H1 (cell line): ENCODE data around the gene ELAPOR2. TPM values are rescaled to one million over a fixed set of nuclear protein-coding genes. Genes with fewer than 3 reads are reported as not detected.

Source experiments
- CTCF ChIA-PET: fragments of 300-600 bp; sonication (Branson Sonifier 250); formaldehyde crosslinking; loops from one replicate; lab custom pipeline; 2021; ENCODE audit not compliant: partially characterized antibody; lab: Charles Lee
- POLR2A ChIA-PET: fragments of 300-600 bp; sonication (Branson Sonifier 250); formaldehyde crosslinking; loops from one replicate; lab custom pipeline; 2021; ENCODE audit warnings: inconsistent platforms; ENCODE audit not compliant: partially characterized antibody; lab: Charles Lee
- DNase-seq, 2 experiments: peaks; one replicate each; pipeline versions ENCODE4 v3.0.0 to v3.0.0-alpha.2; 2010 to 2022; ENCODE audit warnings: low spot score in 2 of 2, low read depth in 1 of 2, mixed read lengths in 1 of 2
- FAIRE-seq: peaks from 2 replicates; lab custom pipeline; 2011; peaks lifted over from hg19 to GRCh38; lab: Jason Lieb, UNC
- H2AFZ ChIP-seq: 2 replicates; pipeline ENCODE4 v1.8.1; 2012; ENCODE audit warnings: low read length, inconsistent platforms
- H2AK5ac ChIP-seq: 2 replicates; pipeline ENCODE4 v1.6.1; 2013; ENCODE audit warnings: low read depth, low read length
- H2BK120ac ChIP-seq: replicated peaks from 2 replicates; pipeline ENCODE3; 2013; ENCODE audit warnings: low read depth, low read length, inconsistent platforms
- H2BK12ac ChIP-seq: 2 replicates; pipeline ENCODE4 v1.6.1; 2013; ENCODE audit warnings: low read depth, low read length
- H2BK15ac ChIP-seq: 2 replicates; pipeline ENCODE4 v1.6.1; 2013; ENCODE audit warnings: low read length
- H2BK20ac ChIP-seq: 2 replicates; pipeline ENCODE4 v1.6.1; 2013; ENCODE audit warnings: low read length
- H2BK5ac ChIP-seq: 2 replicates; pipeline ENCODE4 v1.6.1; 2013; ENCODE audit warnings: low read depth, low read length
- H3K14ac ChIP-seq: 2 replicates; pipeline ENCODE4 v1.6.1; 2013; ENCODE audit warnings: inconsistent platforms; ENCODE audit not compliant: insufficient read length
- H3K18ac ChIP-seq: 2 replicates; pipeline ENCODE4 v1.6.1; 2013; ENCODE audit warnings: low read length; ENCODE audit errors: extremely low read depth
- H3K23ac ChIP-seq: 2 replicates; pipeline ENCODE4 v1.6.1; 2013; ENCODE audit warnings: inconsistent platforms; ENCODE audit not compliant: insufficient read length
- H3K23me2 ChIP-seq: 2 replicates; pipeline ENCODE4 v1.6.1; 2013; ENCODE audit warnings: low read depth, low read length
- H3K27ac ChIP-seq: 2 replicates; pipeline ENCODE4 v1.6.1; 2011; ENCODE audit warnings: low read depth, low read length, inconsistent platforms
- H3K27me3 ChIP-seq, 4 experiments: replicated peaks in 1 of 4; 1 replicate in 1 of 4; 2 replicates in 3 of 4; pipeline versions ENCODE4 v1.6.1 to v1.8.1; 2011 to 2013; ENCODE audit warnings: low read length in 3 of 4, mild to moderate bottlenecking in 3 of 4, inconsistent platforms in 2 of 4, mixed read lengths in 2 of 4, moderate library complexity in 1 of 4; ENCODE audit not compliant: control insufficient read depth in 3 of 4, insufficient read depth in 3 of 4; ENCODE audit errors: extremely low read depth in 1 of 4
- H3K36me3 ChIP-seq, 4 experiments: 2 replicates each; pipeline versions ENCODE4 v1.6.1 to v1.8.1; 2011 to 2013; ENCODE audit warnings: mild to moderate bottlenecking in 4 of 4, low read length in 3 of 4, moderate library complexity in 2 of 4, control low read depth in 1 of 4, inconsistent platforms in 1 of 4; ENCODE audit not compliant: insufficient read depth in 4 of 4, control insufficient read depth in 2 of 4
- H3K4ac ChIP-seq: replicated peaks from 2 replicates; pipeline ENCODE3; 2013; ENCODE audit warnings: low read length, low read depth, mixed read lengths, inconsistent platforms; ENCODE audit not compliant: insufficient read length
- H3K4me1 ChIP-seq, 4 experiments: replicated peaks in 1 of 4; 1 replicate in 1 of 4; 2 replicates in 3 of 4; pipeline versions ENCODE4 v1.6.1 to v1.8.1; 2011 to 2013; ENCODE audit warnings: low read length in 3 of 4, inconsistent platforms in 2 of 4, mixed read lengths in 1 of 4; ENCODE audit not compliant: insufficient read depth in 4 of 4, control insufficient read depth in 3 of 4
- H3K4me2 ChIP-seq, 2 experiments: 2 replicates each; pipeline versions ENCODE4 v1.6.1 to v1.8.1; 2011 to 2013; ENCODE audit warnings: low read depth in 2 of 2, low read length in 2 of 2, control low read depth in 1 of 2, inconsistent platforms in 1 of 2, mild to moderate bottlenecking in 1 of 2; ENCODE audit not compliant: insufficient read depth in 1 of 2
- H3K4me3 ChIP-seq, 4 experiments: fragments of 200-600, 300-600 bp in 1 of 4; sonication (generic), shearing (Covaris generic), sonication (Bioruptor Twin) in 1 of 4; 2 replicates each; pipeline versions ENCODE4 v1.5.1 to v1.8.1; 2011 to 2016; ENCODE audit warnings: low read length in 4 of 4, low read depth in 3 of 4, control low read depth in 2 of 4, inconsistent platforms in 2 of 4, mild to moderate bottlenecking in 2 of 4, mixed read lengths in 1 of 4, moderate library complexity in 1 of 4; ENCODE audit not compliant: insufficient read depth in 2 of 4; ENCODE audit errors: extremely low read depth in 1 of 4
- H3K56ac ChIP-seq: replicated peaks from 2 replicates; pipeline ENCODE3; 2013; ENCODE audit warnings: low read depth, mild to moderate bottlenecking, mixed read lengths, low read length, inconsistent platforms; ENCODE audit not compliant: insufficient read length
- H3K79me1 ChIP-seq: 2 replicates; pipeline ENCODE4 v1.6.1; 2013; ENCODE audit warnings: low read depth, low read length, control low read depth
- H3K79me2 ChIP-seq, 2 experiments: 2 replicates each; pipeline versions ENCODE4 v1.6.1 to v1.8.1; 2012 to 2013; ENCODE audit warnings: low read length in 2 of 2, mild to moderate bottlenecking in 2 of 2, inconsistent platforms in 1 of 2; ENCODE audit not compliant: insufficient read depth in 2 of 2, control insufficient read depth in 1 of 2
- H3K9ac ChIP-seq, 4 experiments: replicated peaks in 1 of 4; 1 replicate in 1 of 4; 2 replicates in 3 of 4; pipeline versions ENCODE4 v1.6.1 to v1.8.1; 2011 to 2013; ENCODE audit warnings: low read depth in 3 of 4, low read length in 3 of 4, control low read depth in 2 of 4, mild to moderate bottlenecking in 2 of 4, moderate library complexity in 2 of 4, inconsistent platforms in 1 of 4; ENCODE audit errors: extremely low read depth in 1 of 4
- H3K9me3 ChIP-seq, 2 experiments: 2 replicates each; pipeline versions ENCODE4 v1.6.1 to v1.8.1; 2012 to 2013; ENCODE audit warnings: mild to moderate bottlenecking in 2 of 2, moderate library complexity in 2 of 2, control low read depth in 1 of 2, inconsistent platforms in 1 of 2, low read depth in 1 of 2, low read length in 1 of 2, mixed read lengths in 1 of 2; ENCODE audit not compliant: insufficient read depth in 2 of 2
- H4K20me1 ChIP-seq, 2 experiments: replicated peaks in 1 of 2; 2 replicates each; pipeline versions ENCODE3 to v1.8.1; 2011 to 2013; ENCODE audit warnings: inconsistent platforms in 2 of 2, low read length in 2 of 2, mild to moderate bottlenecking in 1 of 2; ENCODE audit not compliant: insufficient read depth in 2 of 2, control insufficient read depth in 1 of 2
- H4K5ac ChIP-seq: 2 replicates; pipeline ENCODE4 v1.6.1; 2013; ENCODE audit warnings: low read length, low read depth, mixed read lengths, inconsistent platforms; ENCODE audit not compliant: insufficient read length
- H4K8ac ChIP-seq: 2 replicates; pipeline ENCODE4 v1.8.0; 2013; ENCODE audit warnings: mild to moderate bottlenecking, moderate library complexity, low read length, inconsistent platforms; ENCODE audit not compliant: insufficient read depth; ENCODE audit errors: extremely low read depth
- H4K91ac ChIP-seq: replicated peaks from 2 replicates; pipeline ENCODE3; 2013; ENCODE audit warnings: low read length, mixed read lengths, inconsistent platforms; ENCODE audit not compliant: insufficient read length
- BRCA1 ChIP-seq: IDR thresholded peaks from 2 replicates; pipeline ENCODE4 v1.6.1; 2012; ENCODE audit warnings: low read depth, low read length, improper control_type of control experiment
- EZH2 ChIP-seq: fragments of 200-600 bp; sonication (generic); IDR thresholded peaks from 2 replicates; pipeline ENCODE4 v1.7.1; 2012; ENCODE audit warnings: low read depth, mild to moderate bottlenecking, moderate library complexity, low read length, inconsistent platforms; ENCODE audit not compliant: severe bottlenecking
- HDAC2 ChIP-seq, 2 experiments: fragments of 300-600 bp in 1 of 2; sonication (generic) in 1 of 2; IDR thresholded peaks; 2 replicates each; pipeline ENCODE4 v1.6.1; 2011 to 2012; ENCODE audit warnings: low read depth in 2 of 2, low read length in 2 of 2, mild to moderate bottlenecking in 2 of 2, moderate library complexity in 2 of 2, borderline replicate concordance in 1 of 2, inconsistent platforms in 1 of 2
- JUND ChIP-seq: IDR thresholded peaks from 2 replicates; pipeline ENCODE4 v1.6.1; 2011; ENCODE audit warnings: mild to moderate bottlenecking, improper control_type of control experiment, low read length
- POLR2A ChIP-seq, 2 experiments: IDR thresholded peaks; 1 replicate in 1 of 2; 2 replicates in 1 of 2; pipeline ENCODE4 v1.6.1; 2011; ENCODE audit warnings: low read depth in 2 of 2, low read length in 2 of 2, mild to moderate bottlenecking in 2 of 2; ENCODE audit errors: control extremely low read depth in 1 of 2
- POU5F1 ChIP-seq: IDR thresholded peaks from 2 replicates; pipeline ENCODE4 v1.6.1; 2011; ENCODE audit warnings: low read depth, mild to moderate bottlenecking, low read length, moderate library complexity
- SIN3A ChIP-seq, 2 experiments: IDR thresholded peaks in 1 of 2; conservative IDR thresholded peaks in 1 of 2; 2 replicates each; pipeline ENCODE4 v1.6.1; 2011 to 2012; ENCODE audit warnings: low read length in 2 of 2, improper control_type of control experiment in 1 of 2, low read depth in 1 of 2, mild to moderate bottlenecking in 1 of 2
- SP1 ChIP-seq: IDR thresholded peaks from 2 replicates; pipeline ENCODE4 v1.6.1; 2011; ENCODE audit warnings: low read depth, low read length
- SRF ChIP-seq: IDR thresholded peaks from 2 replicates; pipeline ENCODE4 v1.6.1; 2011; ENCODE audit warnings: mild to moderate bottlenecking, low read depth, low read length, moderate library complexity
- ZNF274 ChIP-seq: IDR thresholded peaks from 2 replicates; pipeline ENCODE4 v1.7.0; 2012; ENCODE audit warnings: low read length, borderline replicate concordance; ENCODE audit errors: extremely low read depth
- WGBS, 2 experiments: shearing (Covaris generic) in 1 of 2; methylation state at CpG; one replicate each; pipeline versions ENCODE4 v1.1.6 to v1.1.7; 2013 to 2015; ENCODE audit warnings: low lambda C conversion rate in 2 of 2, mixed read lengths in 2 of 2, inconsistent platforms in 1 of 2, low coverage in 1 of 2, missing lambda C conversion rate in 1 of 2; ENCODE audit not compliant: insufficient replicate concordance in 2 of 2, insufficient coverage in 1 of 2, insufficient read length in 1 of 2; ENCODE audit errors: extremely low coverage in 1 of 2, missing lambda C conversion rate in 1 of 2; 5-methylcytosine and 5-hydroxymethylcytosine counted together
- polyA plus RNA-seq, 7 experiments: library from polyadenylated mRNA; depleted of rRNA in 3 of 7; stranded (reverse) in 5 of 7; unstranded in 2 of 7; fragments of >200 nt in 5 of 7; fragments of 200-250 nt in 2 of 7; gene quantifications; 1 replicate in 5 of 7; 2 replicates in 1 of 7; 4 replicates in 1 of 7; pipeline versions ENCODE4 v1.2.1 to v1.2.3, GENCODE V29; 2011 to 2013; ENCODE audit warnings: missing spikeins in 2 of 7, mixed read lengths in 2 of 7
- total RNA-seq: library from RNA; stranded (reverse); fragmentation: NEBNext Ultra II Directional; extraction: Animal tissue kit (Norgen Biotek cat#: 25700); gene quantifications from 2 replicates; pipeline ENCODE4 v1.2.1, GENCODE V29; 2021
- TF ChIP-seq, protein P1 (sequence below): IDR thresholded peaks from 2 replicates; pipeline ENCODE4 v1.6.1; 2011; ENCODE audit warnings: low read depth, mild to moderate bottlenecking, low read length; ENCODE audit not compliant: insufficient read depth

The ELAPOR2 gene
- total and polyA plus RNA-seq, 2 of the 8 experiments (the other 6 are each of a cell fraction or from before 2014, with no cell fraction given), result 12.9 to 32.9 TPM

DNA sequence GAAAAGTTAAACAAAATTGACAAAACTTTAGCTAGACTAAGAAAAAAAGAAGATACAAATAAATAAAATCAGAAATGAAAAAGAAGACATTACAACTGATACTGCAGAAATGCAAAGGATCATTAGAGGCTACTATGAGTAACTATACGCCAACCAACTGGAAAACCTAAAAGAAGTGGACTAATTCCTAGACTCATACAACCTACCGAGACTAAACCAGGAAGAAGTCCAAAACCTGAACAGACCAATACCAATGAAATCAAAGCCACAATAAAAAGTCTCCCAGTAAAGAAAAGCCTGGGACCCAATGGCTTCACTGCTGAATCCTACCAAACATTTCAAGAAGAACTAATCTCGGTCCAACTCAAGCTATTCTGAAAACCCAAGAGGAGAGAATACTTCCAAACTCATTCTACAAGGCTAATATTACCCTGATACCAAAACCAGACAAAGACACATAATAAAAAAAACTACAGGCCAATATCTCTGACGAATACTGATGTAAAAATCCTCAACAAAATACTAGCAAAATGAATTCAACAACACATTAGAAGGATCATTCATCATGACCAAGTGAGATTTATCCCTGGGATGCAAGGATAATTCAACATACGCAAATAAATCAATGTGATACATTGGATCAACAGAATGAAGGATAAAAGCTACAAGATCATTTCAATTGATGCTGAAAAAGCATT is 20.3 kb downstream of the ELAPOR2 start:
- Histone ChIP-seq H2BK120ac (no peak overlapping the region), H4K91ac (no peak overlapping the region), H3K23ac (no peak overlapping the region), H4K20me1 (peaks cover 2 to 4% of the 10 kb centered on the region in 2 experiments), H3K56ac (no peak overlapping the region), H2BK5ac (no peak overlapping the region), H2AK5ac (no peak overlapping the region), H3K9ac (peak overlapping the region in 3 of 4 experiments; percentile 74 to 90 (median 81); a peak in 5 of 7 replicates), H4K8ac (no peak overlapping the region), H3K14ac (no peak overlapping the region), H3K27ac (peak overlapping the region; percentile 79), H3K18ac (no peak overlapping the region), H3K9me3 (no peaks in the 10 kb centered on the region), H3K79me1 (no peaks in the 10 kb centered on the region), H4K5ac (peak overlapping the region; percentile 72), H2BK12ac (no peak overlapping the region), H3K27me3 (no peaks in the 10 kb centered on the region), H3K4me2 (peak overlapping the region; percentile 48 to 59), H3K4ac (no peak overlapping the region), H2AFZ (no peak overlapping the region), H3K4me3 (peak overlapping the region; percentile 55 to 98 (median 76)), H3K36me3 (no peaks in the 10 kb centered on the region), H2BK15ac (no peak overlapping the region), H3K23me2 (no peaks in the 10 kb centered on the region), H3K4me1 (0 out of 7 replicates have a peak, but pooled peaks cover 0 to 2% (median 0%) of the 10 kb centered on the region in 4 experiments), H3K79me2 (peaks cover 11 to 54% of the 10 kb centered on the region in 2 experiments), H2BK20ac (no peak overlapping the region)
- WGBS, 2 experiments, result 42% methylated on average over 5 of the region's 5 CpGs; no CpG with 5 or more reads in 1 of the 2 experiments
- ChIA-PET CTCF (interaction anchor here (0.9 to 1.1 kb wide), 4 partner anchors 11 to 219 kb away, joined by 3 to 5 read pairs (median 4); no protein-coding TSS in a partner anchor), POLR2A (interaction anchor here (0.8 to 4.2 kb wide), 10 partner anchors 9 to 113 kb away, joined by 3 to 28 read pairs (median 5); partner anchors contain the start of genes DMTF1 and ELAPOR2)
- FAIRE-seq (peak; percentile 75), DNase-seq (no peak)
- TF ChIP-seq EZH2 (no peak), SP1 (no peak), POLR2A (IDR thresholded peaks at IDR 0.05; ENCODE audit: control extremely low read depth in 1 of 2, low read depth in 2 of 2, low read length in 2 of 2) (no peak), HDAC2 (IDR thresholded peaks at IDR 0.05; ENCODE audit: borderline replicate concordance in 1 of 2, low read depth in 2 of 2, low read length in 2 of 2) (no peak), BRCA1 (no peak), JUND (no peak), ZNF274 (no peak), SIN3A (conservative IDR thresholded peaks at IDR 0.05 in 1 of 2, IDR thresholded peaks at IDR 0.05 in 1 of 2; ENCODE audit: low read depth in 1 of 2, low read length in 2 of 2) (no peak), SRF (no peak), POU5F1 (no peak)
- TF ChIP-seq, protein P1, sequence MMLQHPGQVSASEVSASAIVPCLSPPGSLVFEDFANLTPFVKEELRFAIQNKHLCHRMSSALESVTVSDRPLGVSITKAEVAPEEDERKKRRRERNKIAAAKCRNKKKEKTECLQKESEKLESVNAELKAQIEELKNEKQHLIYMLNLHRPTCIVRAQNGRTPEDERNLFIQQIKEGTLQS, result no peak
